H9 (cell line): ENCODE measurements around the gene YJU2. TPM values are rescaled to one million over a fixed set of nuclear protein-coding genes. Genes with fewer than 3 reads are reported as not detected.

Experiments
- DNase-seq: peaks from one replicate; pipeline ENCODE4 v3.0.0-alpha.2; 2017
- H2AFZ ChIP-seq: one replicate; pipeline ENCODE4 v1.6.1; 2013; ENCODE audit warnings: mild to moderate bottlenecking, low read length, control low read depth, moderate library complexity
- H2AK5ac ChIP-seq: 2 replicates; pipeline ENCODE4 v1.6.1; 2013; ENCODE audit warnings: low read length, control low read depth, mixed read lengths; ENCODE audit not compliant: insufficient read length
- H2BK120ac ChIP-seq: one replicate; pipeline ENCODE4 v1.6.1; 2013; ENCODE audit warnings: low read depth, mild to moderate bottlenecking, low read length, control low read depth, inconsistent platforms; ENCODE audit not compliant: poor library complexity, severe bottlenecking
- H2BK12ac ChIP-seq: 2 replicates; pipeline ENCODE4 v1.6.1; 2013; ENCODE audit warnings: low read length, control low read depth, mixed read lengths, low read depth; ENCODE audit not compliant: insufficient read length
- H2BK15ac ChIP-seq: 2 replicates; pipeline ENCODE4 v1.6.1; 2013; ENCODE audit warnings: low read depth, low read length, control low read depth
- H2BK20ac ChIP-seq: one replicate; pipeline ENCODE4 v1.6.1; 2013; ENCODE audit warnings: low read depth, mild to moderate bottlenecking, low read length, control low read depth, inconsistent platforms; ENCODE audit not compliant: poor library complexity, severe bottlenecking
- H2BK5ac ChIP-seq: 2 replicates; pipeline ENCODE4 v1.6.1; 2013; ENCODE audit warnings: low read length, control low read depth, mixed read lengths; ENCODE audit not compliant: insufficient read length
- H3K14ac ChIP-seq: 2 replicates; pipeline ENCODE4 v1.6.1; 2013; ENCODE audit warnings: low read length, control low read depth; ENCODE audit not compliant: insufficient read depth
- H3K18ac ChIP-seq: 2 replicates; pipeline ENCODE4 v1.6.1; 2013; ENCODE audit warnings: low read depth, mild to moderate bottlenecking, mixed read lengths, low read length, control low read depth; ENCODE audit not compliant: insufficient read length
- H3K23ac ChIP-seq: 2 replicates; pipeline ENCODE4 v1.6.1; 2013; ENCODE audit warnings: low read length, control low read depth, mixed read lengths, low read depth; ENCODE audit not compliant: insufficient read length
- H3K23me2 ChIP-seq: 2 replicates; pipeline ENCODE4 v1.6.1; 2013; ENCODE audit warnings: low read depth, mild to moderate bottlenecking, mixed read lengths, low read length, control low read depth; ENCODE audit not compliant: insufficient read length, poor library complexity, severe bottlenecking
- H3K27ac ChIP-seq: 2 replicates; pipeline ENCODE4 v1.5.1; 2013; ENCODE audit warnings: low read length, control low read depth, mixed read lengths, low read depth; ENCODE audit not compliant: insufficient read length
- H3K27me3 ChIP-seq: 2 replicates; pipeline ENCODE4 v1.6.1; 2013; ENCODE audit warnings: low read length, control low read depth, inconsistent platforms; ENCODE audit not compliant: insufficient read depth
- H3K4ac ChIP-seq: 2 replicates; pipeline ENCODE4 v1.6.1; 2013; ENCODE audit warnings: low read depth, mild to moderate bottlenecking, control low read depth, inconsistent platforms, low read length, moderate library complexity
- H3K4me1 ChIP-seq: 2 replicates; pipeline ENCODE4 v1.6.1; 2013; ENCODE audit warnings: low read length, control low read depth, inconsistent platforms; ENCODE audit not compliant: insufficient read depth
- H3K4me2 ChIP-seq: 2 replicates; pipeline ENCODE4 v1.6.1; 2013; ENCODE audit warnings: low read length, control low read depth, mixed read lengths; ENCODE audit not compliant: insufficient read length, insufficient read depth
- H3K56ac ChIP-seq: 2 replicates; pipeline ENCODE4 v1.6.1; 2013; ENCODE audit warnings: low read depth, mild to moderate bottlenecking, mixed read lengths, low read length, control low read depth; ENCODE audit not compliant: insufficient read length
- H3K79me1 ChIP-seq: 2 replicates; pipeline ENCODE4 v1.6.1; 2013; ENCODE audit warnings: low read depth, mild to moderate bottlenecking, moderate library complexity, low read length, control low read depth, inconsistent platforms; ENCODE audit not compliant: insufficient read depth, poor library complexity, severe bottlenecking
- H3K79me2 ChIP-seq: 2 replicates; pipeline ENCODE4 v1.6.1; 2013; ENCODE audit warnings: low read length, control low read depth, inconsistent platforms; ENCODE audit not compliant: insufficient read depth
- H3K9ac ChIP-seq: 2 replicates; pipeline ENCODE4 v1.6.1; 2013; ENCODE audit warnings: low read length, control low read depth, mixed read lengths; ENCODE audit not compliant: insufficient read length; ENCODE audit errors: extremely low read depth
- H3K9me3 ChIP-seq: one replicate; pipeline ENCODE4 v1.6.1; 2013; ENCODE audit warnings: low read depth, low read length, inconsistent platforms; ENCODE audit not compliant: control insufficient read depth
- H3T11ph ChIP-seq: one replicate; pipeline ENCODE4 v1.6.1; 2013; ENCODE audit warnings: mild to moderate bottlenecking, low read length, control low read depth, inconsistent platforms
- H4K20me1 ChIP-seq: one replicate; pipeline ENCODE4 v1.6.1; 2013; ENCODE audit not compliant: control insufficient read depth, insufficient read length, insufficient read depth
- H4K5ac ChIP-seq: 2 replicates; pipeline ENCODE4 v1.6.1; 2013; ENCODE audit warnings: low read depth, mild to moderate bottlenecking, mixed read lengths, low read length, control low read depth; ENCODE audit not compliant: insufficient read length
- H4K8ac ChIP-seq: replicated peaks from 2 replicates; pipeline ENCODE4 v1.6.1; 2013; ENCODE audit warnings: low read length, control low read depth, mixed read lengths, low read depth; ENCODE audit not compliant: insufficient read length
- H4K91ac ChIP-seq: 2 replicates; pipeline ENCODE4 v1.6.1; 2013; ENCODE audit warnings: low read depth, mild to moderate bottlenecking, moderate library complexity, mixed read lengths, low read length, control low read depth; ENCODE audit not compliant: insufficient read length
- H3K27ac Mint-ChIP-seq, 3 experiments: 2 replicates in 2 of 3; 3 replicates in 1 of 3; pipeline ENCODE4 v1.8.0; 2020 to 2021; ENCODE audit warnings: mixed read lengths in 3 of 3, mild to moderate bottlenecking in 1 of 3, moderate library complexity in 1 of 3
- H3K27me3 Mint-ChIP-seq: 2 replicates; pipeline ENCODE4 v1.8.0; 2021; ENCODE audit warnings: low read depth, mild to moderate bottlenecking, moderate library complexity, mixed read lengths
- H3K36me3 Mint-ChIP-seq, 3 experiments: 2 replicates in 2 of 3; 3 replicates in 1 of 3; pipeline ENCODE4 v1.8.0; 2020 to 2021; ENCODE audit warnings: low read depth in 3 of 3, mixed read lengths in 3 of 3; ENCODE audit not compliant: insufficient read depth in 1 of 3
- H3K4me1 Mint-ChIP-seq, 2 experiments: 2 replicates each; pipeline ENCODE4 v1.8.0; 2020; ENCODE audit warnings: mixed read lengths in 2 of 2
- H3K4me3 Mint-ChIP-seq, 2 experiments: 2 replicates in 1 of 2; 3 replicates in 1 of 2; pipeline ENCODE4 v1.8.0; 2020 to 2021; ENCODE audit warnings: mild to moderate bottlenecking in 2 of 2, mixed read lengths in 2 of 2, moderate library complexity in 1 of 2
- H3K9me3 Mint-ChIP-seq, 2 experiments: 2 replicates in 1 of 2; 3 replicates in 1 of 2; pipeline ENCODE4 v1.8.0; 2020; ENCODE audit warnings: mild to moderate bottlenecking in 2 of 2, mixed read lengths in 2 of 2, moderate library complexity in 1 of 2
- CTCF ChIP-seq: fragments of 200-600 bp; sonication (generic); conservative IDR thresholded peaks from 3 replicates; pipeline ENCODE4 v1.8.0; 2021; ENCODE audit warnings: antibody characterized with exemption, mild to moderate bottlenecking
- WGBS: extraction: QIAGEN DNeasy Blood & Tissue Kit; methylation state at CpG from one replicate; pipeline ENCODE4 v1.1.7; 2013; ENCODE audit warnings: missing lambda C conversion rate, low lambda C conversion rate, mixed read lengths; ENCODE audit not compliant: insufficient read length; ENCODE audit errors: extremely low coverage; 5-methylcytosine and 5-hydroxymethylcytosine counted together
- total RNA-seq: library from RNA; stranded (reverse); gene quantifications from 2 replicates; pipeline ENCODE4 v1.2.1, GENCODE V29; 2021

Gene YJU2
- total RNA-seq, 1 experiment from 2014 or later: 31.0 TPM

DNA sequence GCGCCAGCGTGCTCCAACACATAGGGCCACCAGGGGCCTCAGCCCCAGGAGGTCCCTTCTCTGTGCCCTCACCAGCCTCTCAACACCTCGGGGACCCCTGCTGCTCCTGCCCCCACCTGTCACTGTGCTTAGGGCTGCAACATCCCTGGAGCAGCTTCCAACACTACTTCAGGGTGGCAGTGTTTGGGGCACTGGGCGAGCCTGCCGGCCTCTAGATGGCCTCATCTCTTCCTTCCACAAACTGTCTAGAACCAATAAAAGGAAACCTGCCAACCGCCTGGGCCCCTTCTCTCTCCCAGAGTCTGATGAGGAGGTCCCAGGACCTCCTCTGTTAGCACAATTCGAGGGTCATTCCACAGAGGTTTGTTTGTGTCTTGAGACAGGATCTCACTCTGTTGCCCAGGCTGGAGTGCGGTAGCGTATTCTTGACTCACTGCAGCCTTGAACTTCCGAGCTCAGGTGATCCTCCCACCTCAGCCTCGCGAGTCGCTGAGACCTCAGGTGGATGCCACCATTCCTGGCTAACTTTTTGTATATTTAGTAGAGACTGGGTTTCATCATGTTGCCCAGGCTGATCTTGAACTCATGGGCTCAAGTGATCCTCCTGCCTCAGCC, 22.0 kb downstream of the YJU2 start:
- H2AK5ac ChIP-seq: no peak overlapping the region
- Mint-ChIP-seq H3K36me3 (peaks cover 10 to 44% (median 28%) of the 10 kb centered on the region in 3 experiments; a peak in 6 of 7 replicates), H3K9me3 (no peaks in the 10 kb centered on the region), H3K4me3 (no peak overlapping the region; a peak in 1 of 5 replicates), H3K27me3 (no peaks in the 10 kb centered on the region), H3K27ac (no peak overlapping the region; a peak in 1 of 7 replicates), H3K4me1 (peaks cover 2 to 5% of the 10 kb centered on the region in 2 experiments; a peak in 3 of 4 replicates)
- no peak overlapping the region for H2BK15ac ChIP-seq
- no peak overlapping the region for H3K27ac ChIP-seq
- no peak for DNase-seq
- H2AFZ ChIP-seq: no peak overlapping the region
- H2BK20ac ChIP-seq: no peak overlapping the region
- WGBS: no CpG with 5 or more reads among the region's 13 CpGs
- no peak overlapping the region for H4K5ac ChIP-seq
- H3T11ph ChIP-seq: no peak overlapping the region
- H3K56ac ChIP-seq: no peak overlapping the region
- H3K79me1 ChIP-seq: no peaks in the 10 kb centered on the region
- no peak for TF ChIP-seq CTCF
- H3K4ac ChIP-seq: no peak overlapping the region
- H3K27me3 ChIP-seq: no peaks in the 10 kb centered on the region
- H4K91ac ChIP-seq: no peak overlapping the region
- H3K4me1 ChIP-seq: no peaks in the 10 kb centered on the region
- H4K8ac ChIP-seq: no peak overlapping the region
- H3K9ac ChIP-seq: no peak overlapping the region
- H3K4me2 ChIP-seq: no peak overlapping the region
- no peak overlapping the region for H2BK120ac ChIP-seq
- no peak overlapping the region for H2BK12ac ChIP-seq
- no peaks in the 10 kb centered on the region for H3K23me2 ChIP-seq
- no peak overlapping the region for H3K14ac ChIP-seq
- no peak overlapping the region for H3K18ac ChIP-seq
- H3K79me2 ChIP-seq: no peaks in the 10 kb centered on the region
- no peak overlapping the region for H2BK5ac ChIP-seq
- H4K20me1 ChIP-seq: no peaks in the 10 kb centered on the region
- no peak overlapping the region for H3K23ac ChIP-seq
- H3K9me3 ChIP-seq: no peaks in the 10 kb centered on the region
